ENCODE measurements around the gene OR2F1. TPM values are rescaled to one million over a fixed set of nuclear protein-coding genes. Genes with fewer than 3 reads are reported as not detected.

OR2F1 gene
- total RNA-seq, 1 experiment from 2014 or later = not detected

DNA sequence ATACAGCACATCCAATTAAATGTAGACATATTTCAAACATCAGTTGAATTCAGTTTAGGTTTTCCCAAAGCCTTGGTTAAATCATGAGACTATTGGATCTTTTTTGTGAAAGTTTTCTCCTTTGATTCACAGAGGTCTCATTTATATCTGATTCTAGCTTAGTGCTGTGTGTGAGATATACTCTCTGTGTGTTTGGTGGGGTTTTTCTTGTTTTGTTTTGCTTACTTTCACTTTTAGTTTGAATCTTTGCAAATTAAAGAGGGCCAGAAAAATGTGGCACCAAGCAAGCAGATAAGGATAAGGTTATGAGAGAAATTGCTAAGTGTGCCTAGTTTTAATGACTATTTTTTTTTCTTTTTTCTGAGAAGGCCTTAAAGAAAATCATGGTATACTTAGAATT is 32.9 kb downstream of the OR2F1 start:
- no peak overlapping the region for H3K9ac ChIP-seq (ENCODE audit: low read length)
- ChIA-PET CTCF (no interaction called here), RAD21 (ENCODE audit: low non-redundant PET in 1 of 2, low total read pairs in 2 of 2, uncharacterized antibody in 2 of 2, unreplicated experiment in 2 of 2) (no interaction called here), POLR2A (no interaction called here)
- no peaks in the 10 kb centered on the region for H3K4me1 ChIP-seq (ENCODE audit: control insufficient read depth in 1 of 2, insufficient read depth in 2 of 2, low read length in 2 of 2)
- DNase-seq (ENCODE audit: low read depth, low spot score) = no peak
- no peak for ATAC-seq
- TF ChIP-seq ZFX (IDR thresholded peaks at IDR 0.05) (no peak), EGR1 (IDR thresholded peaks at IDR 0.05; ENCODE audit: low read depth) (no peak), TCF7L2 (IDR thresholded peaks at IDR 0.05; ENCODE audit: borderline replicate concordance, extremely low read depth, insufficient read depth, insufficient read length) (no peak), REST (IDR thresholded peaks at IDR 0.05; ENCODE audit: low read depth) (no peak), CBX3 (IDR thresholded peaks at IDR 0.05; ENCODE audit: low read depth) (no peak), SP1 (IDR thresholded peaks at IDR 0.05; ENCODE audit: low read depth) (no peak)
- H3K4me3 ChIP-seq (replicated peaks in 1 of 2; ENCODE audit: low read depth in 1 of 2, low read length in 2 of 2) = no peak overlapping the region
- H3K9me3 ChIP-seq (ENCODE audit: control insufficient read depth in 1 of 2, insufficient read depth in 1 of 2, low read depth in 1 of 2, low read length in 2 of 2) = no peaks in the 10 kb centered on the region
- intact Hi-C loops (cut with micrococcal nuclease) = no loop called here
- H3K79me2 ChIP-seq (ENCODE audit: insufficient read depth, low read length) = no peaks in the 10 kb centered on the region
- no peak overlapping the region for H3K4me2 ChIP-seq (ENCODE audit: low read length)
- no peak overlapping the region for H2AFZ ChIP-seq (ENCODE audit: low read depth, low read length, poor library complexity, severe bottlenecking)
- H3K27ac ChIP-seq (ENCODE audit: low read depth, low read length) = no peak overlapping the region
- no peaks in the 10 kb centered on the region; the same call in 1 of the 2 replicates for H3K9me2 ChIP-seq (ENCODE audit: insufficient read depth)
- no TSS peak for BruUV-seq (replicated peaks)
- no peaks in the 10 kb centered on the region for H3K36me3 ChIP-seq (ENCODE audit: control insufficient read depth in 1 of 2, insufficient read depth in 2 of 2, low read length in 2 of 2)
- H3K27me3 ChIP-seq (ENCODE audit: insufficient read depth, low read length) = no peaks in the 10 kb centered on the region
- H4K20me1 ChIP-seq (ENCODE audit: insufficient read depth) = no peaks in the 10 kb centered on the region
